HUDEP-2 (cell line): ENCODE measurements around the gene SLC25A45.

Source experiments
- DNase-seq, 76 experiments: peaks; one replicate each; lab custom pipeline; 2025; ENCODE audit not compliant: unreplicated experiment in 76 of 76; lab: John Stamatoyannopoulos, UW

SLC25A45 gene

DNA sequence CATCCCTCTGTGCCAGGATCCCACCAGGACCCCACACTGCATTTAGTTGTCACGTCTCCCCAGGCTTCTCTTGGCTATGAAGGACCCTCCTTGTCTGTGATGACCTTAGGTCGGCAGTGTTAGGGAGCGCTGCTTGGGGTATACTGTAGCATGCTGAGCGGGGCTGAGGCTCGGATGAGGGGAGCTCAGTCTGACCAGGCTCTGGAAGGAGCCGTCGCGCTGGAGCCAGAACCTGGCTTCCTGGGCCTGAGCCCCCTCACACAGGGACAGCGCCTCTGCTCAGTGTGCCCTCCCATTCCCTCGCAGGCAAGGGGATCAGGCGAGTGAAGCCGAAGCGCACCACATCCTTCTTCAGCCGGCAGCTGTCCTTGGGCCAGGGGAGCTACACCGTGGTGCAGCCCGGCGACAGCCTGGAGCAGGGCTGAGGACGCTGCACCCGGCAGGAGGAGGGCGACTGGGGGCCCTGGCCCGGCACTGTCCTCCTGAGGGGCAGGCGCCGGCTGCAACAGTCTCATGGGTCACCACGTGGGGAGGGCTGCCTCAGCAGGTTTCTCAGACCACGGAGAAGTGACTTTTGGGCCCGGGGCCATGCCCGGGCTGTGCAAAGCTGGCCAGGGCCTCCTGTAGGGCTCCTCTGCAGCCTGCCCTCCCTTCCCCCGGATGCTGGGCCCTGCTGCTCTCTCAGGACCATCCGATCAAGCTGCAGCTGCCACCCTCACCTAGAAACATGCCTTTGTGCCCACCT is 28.7 kb upstream of the SLC25A45 start:
- no peak for DNase-seq

DNA sequence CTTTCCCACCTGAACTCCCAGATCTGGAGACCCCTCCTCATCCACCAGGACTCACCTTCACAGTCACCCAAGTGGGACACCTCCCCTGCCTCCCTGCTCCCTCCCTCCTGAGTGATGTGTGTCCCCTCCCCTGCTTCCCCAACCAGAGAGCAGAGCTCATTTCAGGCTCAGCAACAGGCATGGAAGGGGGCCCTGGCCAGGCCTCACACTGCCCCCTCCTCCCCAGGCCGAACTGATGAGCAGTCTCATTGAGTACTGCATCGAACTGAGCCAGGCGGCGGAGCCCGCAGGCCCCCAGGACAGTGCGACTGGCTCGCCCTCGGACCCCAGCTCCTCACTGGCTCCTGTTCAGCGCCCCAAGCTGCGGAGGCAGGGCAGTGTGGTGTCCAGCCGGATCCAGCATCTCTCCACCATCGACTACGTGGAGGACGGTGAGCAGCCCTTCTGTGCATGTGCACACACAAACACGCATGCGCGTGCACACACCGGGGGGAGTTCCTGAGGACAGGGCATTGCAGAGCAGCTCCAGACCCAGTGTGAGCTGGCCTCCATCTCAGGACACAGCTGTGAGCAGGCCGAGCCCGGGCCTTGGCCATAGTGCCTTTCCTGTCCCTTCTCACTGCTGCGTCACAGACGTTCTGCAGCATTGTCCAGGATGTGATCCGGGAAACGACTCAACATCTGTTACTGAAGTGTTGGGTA is 22.3 kb upstream of the SLC25A45 start:
- no peak for DNase-seq

DNA sequence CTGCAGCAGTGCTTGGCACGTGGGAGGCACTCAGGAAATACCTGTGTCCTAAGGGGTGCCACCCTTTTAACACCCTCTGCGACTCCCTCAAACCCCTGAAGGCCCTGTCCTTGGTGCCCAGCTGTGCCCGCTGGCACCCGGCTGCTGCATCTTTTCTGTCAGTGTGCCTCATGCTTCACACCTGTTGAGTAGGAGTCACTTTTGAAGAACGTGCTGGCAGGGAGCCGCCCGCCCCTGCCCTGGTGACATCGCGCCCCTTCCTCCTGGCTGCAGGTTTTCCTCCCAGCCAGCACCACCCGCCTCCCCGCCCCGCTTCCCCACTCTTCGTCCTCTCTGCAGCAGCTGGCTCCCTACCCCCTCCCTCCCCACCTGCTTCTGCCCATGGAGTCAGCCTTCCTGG is 21.8 kb upstream of the SLC25A45 start:
- DNase-seq, result no peak

DNA sequence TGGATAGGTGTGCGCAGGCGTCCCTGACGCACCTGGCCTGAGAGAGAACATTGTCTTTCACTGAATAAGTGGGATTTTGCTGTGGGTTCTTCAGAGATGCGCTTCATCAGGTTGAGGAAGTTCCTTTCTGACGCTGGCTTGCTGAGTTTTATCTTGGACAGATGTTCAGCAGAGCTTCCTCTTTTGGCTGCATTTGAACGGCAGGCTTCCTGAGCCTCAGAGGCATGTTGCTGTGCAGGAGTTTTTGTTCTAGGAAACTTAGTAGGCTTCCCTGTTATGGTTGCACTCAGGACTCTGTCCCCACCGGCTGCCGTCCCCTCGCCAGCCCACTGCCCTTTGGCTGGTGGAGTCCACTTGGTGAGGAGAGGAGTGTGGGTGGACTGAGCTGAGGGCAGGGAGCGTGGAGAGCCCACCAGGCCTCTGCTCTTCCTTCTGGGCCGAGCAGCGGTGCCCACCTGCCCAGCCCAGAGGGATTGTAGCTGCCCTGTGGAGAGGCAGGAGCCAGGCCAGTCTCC is 21.2 kb upstream of the SLC25A45 start:
- DNase-seq, result peak in 24 of 76 experiments; percentile 1 to 50 (median 23)

DNA sequence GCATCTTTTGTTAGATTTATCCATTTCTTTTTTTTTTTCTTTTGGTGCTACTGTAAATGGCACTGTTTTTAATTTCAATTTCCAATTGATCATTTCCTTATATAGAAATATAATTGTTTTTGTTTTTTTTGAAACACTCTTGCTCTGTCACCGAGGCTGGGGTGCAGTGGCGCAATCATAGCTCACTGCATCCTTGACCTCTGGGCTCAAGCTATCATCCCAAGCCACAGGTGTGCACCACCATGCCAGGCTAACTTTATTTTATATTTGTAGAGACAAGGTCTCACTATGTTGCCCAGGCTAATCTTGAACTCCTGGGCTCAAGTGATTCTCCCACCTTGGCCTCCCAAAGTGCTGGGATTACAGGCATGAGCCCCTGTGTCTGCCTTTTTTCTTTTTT is 20.3 kb upstream of the SLC25A45 start:
- no peak for DNase-seq

- no peak for DNase-seq
Observed at GRCh38 chr11:65401803-65402248, 19.4 kb upstream of the SLC25A45 start.

GRCh38 chr11:65401073-65401802 is 18.8 kb upstream of the SLC25A45 start:
- DNase-seq, result no peak

GRCh38 chr11:65400307-65401072 is 18.0 kb upstream of the SLC25A45 start:
- DNase-seq, result no peak

GRCh38 chr11:65399845-65400244 is 17.4 kb upstream of the SLC25A45 start:
- no peak for DNase-seq

DNA sequence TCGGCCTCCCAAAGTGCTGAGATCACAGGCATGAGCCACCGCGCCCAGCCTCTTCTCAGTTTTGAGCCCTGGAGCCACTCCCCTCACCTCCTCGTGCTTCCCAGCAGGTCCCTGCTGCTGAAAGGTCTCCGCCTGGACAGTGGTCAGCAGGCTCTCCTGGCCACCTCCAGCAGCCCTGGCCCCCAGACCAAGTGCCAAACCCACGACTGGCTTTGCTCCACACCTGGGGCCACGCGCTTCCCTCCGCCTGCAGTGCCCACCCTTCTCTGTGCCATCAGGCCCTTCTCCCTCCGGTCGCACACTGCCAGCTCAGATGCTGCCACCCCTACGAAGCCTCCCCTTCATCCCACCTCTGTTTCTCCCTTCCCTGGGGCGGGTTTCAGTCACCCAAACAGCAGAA is 16.8 kb upstream of the SLC25A45 start:
- DNase-seq, result no peak

DNA sequence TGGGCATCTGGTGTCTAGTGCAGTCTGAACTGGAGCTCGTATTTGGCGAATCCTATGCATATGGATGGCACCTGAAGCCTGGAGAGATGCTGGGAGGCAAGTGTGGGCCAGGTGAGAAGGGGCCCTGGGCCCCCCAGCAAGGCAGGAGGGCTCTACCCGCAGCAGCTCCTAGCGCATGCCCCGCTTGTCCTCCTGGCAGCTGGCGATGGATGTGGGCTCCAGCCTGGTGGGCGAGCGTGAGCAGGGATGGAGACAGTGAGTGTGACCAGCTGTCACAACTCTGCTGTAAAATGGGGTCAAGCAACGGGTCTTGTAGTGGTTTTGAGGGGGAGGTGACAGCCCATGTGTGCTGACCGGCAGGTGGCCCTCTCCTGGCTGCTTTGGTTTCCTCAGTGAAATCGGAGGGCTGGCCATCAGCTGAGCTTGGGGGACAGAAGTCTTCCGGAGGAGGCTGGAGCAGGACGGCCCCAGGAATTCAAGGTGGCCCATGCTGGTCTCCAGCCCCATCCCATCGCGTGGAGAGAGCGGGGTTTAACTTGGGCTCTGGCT is 16.0 kb upstream of the SLC25A45 start:
- DNase-seq, result no peak

GRCh38 chr11:65396769-65397745 is 14.6 kb upstream of the SLC25A45 start:
- no peak for DNase-seq

DNA sequence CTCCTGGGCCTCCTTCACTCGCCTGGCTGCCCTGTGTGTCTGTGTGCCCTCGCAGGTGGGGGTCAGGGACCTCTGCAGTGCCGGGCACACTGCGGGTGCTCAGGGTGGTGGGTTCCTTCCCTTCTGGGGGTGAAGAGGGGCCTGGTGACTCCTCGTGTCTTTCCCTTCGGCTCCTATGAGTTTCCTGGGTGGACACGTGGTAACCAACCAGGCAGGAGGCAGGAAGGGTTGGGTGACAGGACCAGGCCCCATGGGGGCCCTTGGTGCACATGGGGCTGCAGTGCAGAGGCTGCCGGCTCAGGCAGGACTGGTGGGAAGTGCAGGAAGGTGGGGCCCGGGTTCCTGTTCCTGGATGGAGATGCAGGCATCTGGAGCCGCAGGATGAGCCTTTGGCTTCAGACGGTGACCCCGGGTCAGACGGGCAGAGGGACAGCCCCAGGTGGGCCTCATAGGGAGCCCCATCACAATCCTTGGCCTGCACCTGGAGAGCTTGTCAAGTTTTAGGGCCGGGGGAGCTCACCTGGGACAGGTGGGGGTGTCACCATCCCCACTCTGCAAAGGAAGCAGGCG is 13.6 kb upstream of the SLC25A45 start:
- DNase-seq, result no peak

DNA sequence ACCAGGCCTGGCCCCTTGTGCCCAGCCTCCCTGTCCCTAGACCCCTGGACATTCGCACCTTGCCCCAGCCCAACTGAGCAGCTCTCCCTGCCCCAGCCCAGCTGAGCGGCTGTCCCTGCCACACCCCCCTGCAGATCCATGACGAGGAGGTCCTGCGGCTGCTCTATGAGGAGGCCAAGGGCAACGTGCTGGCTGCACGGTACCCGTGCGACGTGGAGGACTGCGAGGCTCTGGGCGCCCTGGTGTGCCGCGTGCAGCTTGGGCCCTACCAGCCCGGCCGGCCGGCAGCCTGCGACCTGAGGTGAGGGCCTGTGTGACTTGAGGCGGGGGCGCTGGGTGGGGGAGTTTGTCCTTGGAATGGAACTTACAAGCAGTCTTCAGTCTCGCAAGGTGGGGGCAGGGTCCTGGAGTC is 11.7 kb upstream of the SLC25A45 start:
- no peak for DNase-seq

DNA sequence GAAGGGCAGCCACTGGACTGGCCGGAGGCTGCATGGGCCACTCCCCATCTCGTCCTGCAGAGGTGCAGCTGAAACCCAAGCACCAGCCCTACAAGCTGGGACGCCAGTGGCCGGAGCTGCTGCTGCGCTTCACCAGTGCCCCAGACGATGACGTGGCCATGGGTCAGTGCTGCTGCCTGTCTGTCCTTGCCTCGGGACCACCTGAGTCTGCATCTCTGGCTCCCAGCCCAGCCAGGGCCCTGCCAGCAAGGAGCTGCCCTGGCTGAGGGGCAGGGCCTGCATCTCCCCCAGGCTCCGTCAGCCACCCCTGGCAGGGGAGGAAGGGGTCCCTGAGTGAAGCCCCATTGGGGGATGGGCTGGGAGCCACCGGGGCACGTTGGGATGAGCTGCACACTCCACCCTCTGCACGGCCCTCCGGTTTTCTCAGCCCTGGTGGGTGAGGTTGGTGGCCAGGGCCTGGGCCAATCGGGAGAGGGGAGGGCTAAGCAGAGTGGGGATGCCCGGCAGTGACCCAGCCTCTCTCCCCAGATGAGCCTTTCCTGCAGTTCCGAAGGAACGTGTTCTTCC is 11.2 kb upstream of the SLC25A45 start:
- no peak for DNase-seq

- DNase-seq, result no peak
Observed at GRCh38 chr11:65392899-65393298, 10.5 kb upstream of the SLC25A45 start.

- DNase-seq, result no peak
Observed at GRCh38 chr11:65392186-65392829, 9.9 kb upstream of the SLC25A45 start.

DNA sequence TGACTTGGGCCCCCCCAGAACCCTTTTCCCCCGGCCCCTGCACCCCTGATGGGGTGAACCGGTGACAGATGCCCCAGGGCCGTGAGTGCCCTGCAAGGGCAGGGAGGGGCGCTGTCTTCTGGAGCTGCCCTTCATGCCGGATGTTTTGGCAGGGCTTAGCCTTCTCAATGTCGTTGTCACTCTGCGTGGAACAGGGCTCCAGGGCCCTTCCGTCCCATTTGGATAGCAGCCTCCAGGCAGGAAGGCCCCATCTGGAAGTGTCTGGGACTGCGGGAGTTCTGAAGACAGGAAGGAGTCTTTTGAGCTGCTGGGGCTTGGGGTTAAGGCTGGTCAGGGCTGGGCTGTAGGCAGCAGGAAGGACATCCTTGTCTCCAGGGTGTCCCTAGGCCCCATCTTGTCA is 8.6 kb upstream of the SLC25A45 start:
- no peak for DNase-seq
